Panc1 (cell line): ENCODE results near the gene LRRC10B. TPM values are rescaled to one million over a fixed set of nuclear protein-coding genes. Genes with fewer than 3 reads are reported as not detected.

Source experiments
- ATAC-seq: fragments of 200-7000 bp; cut with Tn5 transposase; 2 replicates; pipeline ENCODE4 v1.9.1; 2020; ENCODE audit warnings: mild to moderate bottlenecking, moderate library complexity
- BruUV-seq: library from RNA; stranded (reverse); fragments of 400-500 nt; replicated peaks from 2 replicates; lab custom pipeline; 2021; lab: Mats Ljungman, UMichigan
- CTCF ChIA-PET: fragments of 300-600 bp; sonication (Branson Sonifier 250); formaldehyde crosslinking; loops from one replicate; lab custom pipeline; 2022; ENCODE audit warnings: antibody characterized with exemption; lab: Charles Lee
- POLR2A ChIA-PET: fragments of 300-600 bp; sonication (Branson Sonifier 250); formaldehyde crosslinking; loops from one replicate; lab custom pipeline; 2022; ENCODE audit warnings: antibody characterized with exemption; lab: Charles Lee
- DNase-seq: peaks from one replicate; pipeline ENCODE4 v3.0.0-alpha.2; 2010; ENCODE audit warnings: low read depth, low spot score
- H3K27ac ChIP-seq: 2 replicates; pipeline ENCODE4 v1.5.1; 2011; ENCODE audit warnings: mild to moderate bottlenecking, low read length, inconsistent platforms
- H3K27me3 ChIP-seq: fragments of 200-500 bp; sonication (Bioruptor generic); 2 replicates; pipeline ENCODE4 v1.6.0; 2014; ENCODE audit warnings: low read length, inconsistent platforms; ENCODE audit not compliant: control insufficient read depth, insufficient read depth
- H3K36me3 ChIP-seq: fragments of 200-500 bp; sonication (Bioruptor generic); 2 replicates; pipeline ENCODE4 v1.5.1; 2014; ENCODE audit warnings: inconsistent platforms, mild to moderate bottlenecking, low read length, moderate library complexity; ENCODE audit not compliant: control insufficient read depth, insufficient read depth
- H3K4me1 ChIP-seq: 2 replicates; pipeline ENCODE4 v1.5.1; 2011; ENCODE audit warnings: inconsistent platforms, mild to moderate bottlenecking, low read length, moderate library complexity; ENCODE audit not compliant: control insufficient read depth, insufficient read depth
- H3K4me3 ChIP-seq, 2 experiments: 2 replicates each; pipeline ENCODE4 v1.5.1; 2011 to 2012; ENCODE audit warnings: low read depth in 2 of 2, low read length in 2 of 2, mild to moderate bottlenecking in 2 of 2, inconsistent platforms in 1 of 2, moderate library complexity in 1 of 2
- H3K9me3 ChIP-seq: fragments of 200-500 bp; sonication (Bioruptor generic); 2 replicates; pipeline ENCODE4 v1.5.1; 2014; ENCODE audit warnings: low read depth, mild to moderate bottlenecking, inconsistent platforms, low read length, moderate library complexity; ENCODE audit not compliant: control insufficient read depth, insufficient read depth
- CTCF ChIP-seq: fragments of 450-650 bp; IDR thresholded peaks from 2 replicates; pipeline ENCODE4 v1.5.1; 2017; ENCODE audit warnings: mild to moderate bottlenecking
- POLR2AphosphoS5 ChIP-seq: IDR thresholded peaks from 2 replicates; pipeline ENCODE4 v1.6.1; 2012; ENCODE audit warnings: mild to moderate bottlenecking, low read depth, low read length, moderate library complexity
- REST ChIP-seq, 2 experiments: IDR thresholded peaks; 2 replicates each; pipeline ENCODE4 v1.6.1; 2011 to 2012; ENCODE audit warnings: low read depth in 2 of 2, control low read depth in 1 of 2, low read length in 1 of 2, mild to moderate bottlenecking in 1 of 2, moderate library complexity in 1 of 2; ENCODE audit not compliant: insufficient read depth in 1 of 2
- SIN3A ChIP-seq: IDR thresholded peaks from 2 replicates; pipeline ENCODE4 v1.6.1; 2012; ENCODE audit warnings: low read depth, mild to moderate bottlenecking, low read length, moderate library complexity, borderline replicate concordance; ENCODE audit not compliant: insufficient read depth
- TCF7L2 ChIP-seq: IDR thresholded peaks from 2 replicates; pipeline ENCODE4 v1.6.1; 2011; ENCODE audit warnings: mild to moderate bottlenecking, low read depth, low read length, inconsistent platforms
- in situ Hi-C: cut with HindIII; loops from 2 replicates; pipeline ENCODE4 v1.10.0; 2016; ENCODE audit warnings: low sequenced_read_pairs, low pct_unique_long_range_greater_than_20kb
- intact Hi-C: fragments of 100-400 bp; cut with micrococcal nuclease; formaldehyde crosslinking; loops from one replicate; pipeline ENCODE4 v1.10.0; 2022; ENCODE audit not compliant: unreplicated experiment
- total RNA-seq: library from RNA; stranded (reverse); gene quantifications from one replicate; pipeline ENCODE4 v1.2.1, GENCODE V29; 2021; ENCODE audit not compliant: unreplicated experiment

The LRRC10B gene
- total RNA-seq, 1 experiment from 2014 or later: 0.23 TPM

- no peak overlapping the region for H3K4me3 ChIP-seq
- no peak for TF ChIP-seq POLR2AphosphoS5
- TF ChIP-seq REST (IDR thresholded peaks at IDR 0.05; ENCODE audit: insufficient read depth in 1 of 2, low read depth in 2 of 2, low read length in 1 of 2): no peak
- TF ChIP-seq TCF7L2: no peak
- TF ChIP-seq CTCF: no peak
- TF ChIP-seq SIN3A: no peak
- no peak for ATAC-seq
- no TSS peak for BruUV-seq
- ChIA-PET POLR2A (no interaction called here), CTCF (interaction anchor here (1.0 kb wide), 1 partner anchor 28 kb away, joined by 4 read pairs; no protein-coding TSS in a partner anchor)
- no peaks in the 10 kb centered on the region for H3K9me3 ChIP-seq
- no peaks in the 10 kb centered on the region for H3K36me3 ChIP-seq
- no peak for DNase-seq
- H3K27me3 ChIP-seq: no peaks in the 10 kb centered on the region
- peaks cover 17% of the 10 kb centered on the region for H3K4me1 ChIP-seq
- H3K27ac ChIP-seq: no peak overlapping the region
- intact Hi-C loops (no loop called here), in situ Hi-C loops (no loop called here)
Observed at GRCh38 chr11:61486011-61486620, 22.4 kb upstream of the LRRC10B start.

- no peaks in the 10 kb centered on the region for H3K9me3 ChIP-seq
- CTCF ChIA-PET: no interaction called here
- H3K27ac ChIP-seq: no peak overlapping the region
- H3K36me3 ChIP-seq: no peaks in the 10 kb centered on the region
- TF ChIP-seq TCF7L2 (no peak), REST (IDR thresholded peaks at IDR 0.05; ENCODE audit: insufficient read depth in 1 of 2, low read depth in 2 of 2, low read length in 1 of 2) (no peak), POLR2AphosphoS5 (no peak), SIN3A (no peak), CTCF (no peak)
- no peak for DNase-seq
- no peaks in the 10 kb centered on the region for H3K27me3 ChIP-seq
- intact Hi-C loops (no loop called here), in situ Hi-C loops (no loop called here)
- H3K4me3 ChIP-seq: no peak overlapping the region
- POLR2A ChIA-PET: no interaction called here
- ATAC-seq: no peak
- H3K4me1 ChIP-seq: peaks cover 16% of the 10 kb centered on the region
- BruUV-seq: no TSS peak
Observed at GRCh38 chr11:61486779-61487178, 21.8 kb upstream of the LRRC10B start.
